CD4-positive, alpha-beta T cell treated with Interleukin-10 for 1 hour (primary cell): ENCODE data around the gene ZCCHC9.
"Not testable (repeated sequence)": the region's sequence is repeated elsewhere in the genome, so short reads cannot be mapped to it uniquely, and the experiment has no call there.

Experiments
- DNase-seq: peaks from one replicate; pipeline ENCODE4 v3.0.0-alpha.2; 2020

Gene ZCCHC9

GRCh38 chr5:81310402-81311063 lies 9.1 kb downstream of the ZCCHC9 start:
- no peak for DNase-seq

- DNase-seq, result no peak
Observed at GRCh38 chr5:81313278-81313677, 11.9 kb downstream of the ZCCHC9 start.

DNA sequence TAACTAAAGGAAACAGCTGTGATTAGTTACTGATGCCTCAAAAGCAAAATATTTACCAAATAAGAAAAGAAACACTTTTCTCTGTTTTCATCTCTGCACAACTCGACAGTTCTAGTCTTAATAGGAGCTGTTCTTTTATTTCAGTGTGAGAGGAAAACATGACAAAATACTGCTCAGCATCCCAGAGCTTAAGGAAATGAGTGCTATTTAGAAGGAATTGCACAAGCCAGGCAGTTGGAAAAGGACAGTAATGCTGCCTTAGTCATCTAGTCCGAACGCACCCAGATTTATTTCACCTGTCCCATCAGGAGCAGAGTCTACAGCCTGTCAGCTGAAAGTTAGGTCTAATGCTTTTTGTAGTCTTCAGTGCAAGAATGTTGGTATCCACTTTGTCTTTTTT lies 12.3 kb downstream of the ZCCHC9 start:
- DNase-seq, result no peak

DNA sequence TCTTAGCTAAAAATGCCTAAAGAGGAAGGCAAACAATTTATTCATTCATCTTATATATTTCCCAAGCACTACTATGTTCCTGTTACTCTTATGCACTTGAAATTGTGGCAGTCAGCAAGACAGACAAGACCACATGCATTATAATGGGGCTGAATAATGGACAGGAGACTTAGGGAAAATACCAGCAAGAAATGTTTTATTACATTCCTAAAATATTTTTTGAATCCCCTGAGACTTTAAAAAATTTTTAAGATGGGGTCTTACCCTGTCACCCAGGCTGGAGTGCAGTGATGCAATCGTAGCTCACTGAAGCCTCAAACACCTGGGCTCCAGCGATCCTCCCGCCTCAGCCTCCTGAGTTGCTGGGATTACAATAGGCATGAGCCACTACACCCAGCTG lies 13.2 kb downstream of the ZCCHC9 start:
- DNase-seq, result no peak

DNA sequence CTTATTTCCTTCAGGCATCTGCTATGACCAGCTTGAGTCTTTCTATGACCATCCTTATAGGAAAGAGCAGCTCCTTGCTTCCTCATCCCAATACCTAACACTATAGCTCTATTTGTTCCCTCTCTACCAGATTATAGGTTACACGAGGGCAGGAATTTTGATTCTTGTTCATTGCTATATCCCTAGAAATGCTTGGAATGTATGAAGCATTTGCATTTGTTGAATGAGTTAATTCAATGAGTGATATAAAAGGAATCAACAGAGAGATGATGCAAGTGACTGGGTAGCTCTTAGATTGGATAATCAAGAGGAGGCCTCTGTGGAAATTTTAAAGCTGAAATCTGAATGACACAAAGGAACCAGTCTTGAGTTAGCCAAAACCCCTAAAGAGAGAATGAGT lies 13.9 kb downstream of the ZCCHC9 start:
- no peak for DNase-seq

DNA sequence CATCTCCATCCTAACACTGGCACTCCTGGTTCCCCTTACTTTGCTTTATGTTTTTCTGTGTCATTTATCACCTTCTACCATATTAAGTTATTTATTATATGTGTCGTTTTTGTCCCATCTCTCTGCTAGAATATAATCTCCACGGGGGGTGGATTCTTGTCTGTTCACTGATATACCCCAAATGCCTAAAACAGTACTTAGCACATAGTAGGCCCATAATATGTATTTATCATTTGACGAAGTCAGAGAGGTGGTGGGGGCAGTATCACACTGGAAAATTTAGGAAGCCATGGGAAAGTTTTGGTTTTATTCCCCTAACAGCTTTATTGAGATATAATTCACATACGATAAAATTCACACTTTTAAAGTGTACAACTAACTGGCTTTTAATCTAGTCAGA lies 14.4 kb downstream of the ZCCHC9 start:
- no peak for DNase-seq

DNA sequence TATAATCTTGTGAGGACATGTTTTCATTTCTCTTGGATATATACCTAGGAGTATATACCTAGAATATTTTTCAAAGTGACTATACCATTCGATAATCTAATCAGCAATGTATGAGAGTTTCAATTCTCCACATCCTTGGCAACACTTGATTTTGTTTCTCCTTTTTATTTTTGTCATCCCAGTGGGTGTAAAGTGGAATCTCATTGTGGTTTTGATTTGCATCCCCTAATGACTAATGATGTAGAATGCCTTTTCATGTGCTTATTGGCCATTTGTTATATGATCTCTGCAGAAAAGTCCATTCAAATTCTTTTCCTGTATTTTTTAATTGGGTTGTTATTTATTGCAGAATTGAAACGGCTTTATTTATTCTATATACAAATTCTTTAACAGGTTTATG lies 15.2 kb downstream of the ZCCHC9 start:
- no peak for DNase-seq

GRCh38 chr5:81317536-81317935 lies 16.1 kb downstream of the ZCCHC9 start:
- no peak for DNase-seq

DNA sequence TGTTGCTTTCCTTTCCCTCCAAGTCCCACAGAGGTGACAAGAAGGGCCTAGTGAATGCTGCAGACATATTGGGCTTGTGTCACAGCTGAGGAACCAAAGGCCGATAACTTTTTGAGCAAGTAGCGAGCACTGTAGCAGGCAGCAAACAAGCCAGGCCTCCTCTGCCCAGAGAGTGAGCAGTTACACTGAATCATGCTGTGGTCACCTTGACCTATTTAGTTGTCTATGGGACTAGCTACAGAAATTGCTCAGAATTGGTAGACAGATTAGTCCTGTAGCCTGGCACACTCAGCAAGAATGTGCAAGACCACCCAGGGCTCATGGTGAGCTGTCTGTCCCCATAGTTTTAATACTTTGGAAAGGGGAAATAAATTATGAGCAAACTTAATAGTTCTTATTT lies 25.2 kb downstream of the ZCCHC9 start:
- DNase-seq, result no peak

- DNase-seq, result no peak
Observed at GRCh38 chr5:81334304-81335061, 33.1 kb downstream of the ZCCHC9 start.

- DNase-seq, result no peak
Observed at GRCh38 chr5:81335946-81336345, 34.6 kb downstream of the ZCCHC9 start.

DNA sequence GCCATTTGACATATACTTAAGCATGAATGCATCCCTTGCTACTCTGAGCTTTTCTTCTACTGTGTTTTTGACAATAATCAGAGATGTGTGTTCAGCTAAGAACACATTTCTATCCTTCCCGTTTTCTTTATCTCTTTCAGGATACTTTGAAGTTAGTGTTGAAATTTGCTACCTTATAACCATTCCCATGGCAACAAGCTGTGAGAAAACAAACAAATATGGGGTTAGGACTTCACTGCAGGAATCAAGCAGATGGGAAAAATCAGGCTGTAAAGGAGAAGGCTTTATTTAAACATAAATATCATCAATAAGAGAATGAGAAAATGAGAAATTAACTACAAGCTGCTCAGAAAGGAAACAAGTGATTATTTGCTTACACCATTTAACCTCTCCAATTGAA lies 35.2 kb downstream of the ZCCHC9 start:
- no peak for DNase-seq

- no peak for DNase-seq
Observed at GRCh38 chr5:81337803-81338202, 36.4 kb downstream of the ZCCHC9 start.

DNA sequence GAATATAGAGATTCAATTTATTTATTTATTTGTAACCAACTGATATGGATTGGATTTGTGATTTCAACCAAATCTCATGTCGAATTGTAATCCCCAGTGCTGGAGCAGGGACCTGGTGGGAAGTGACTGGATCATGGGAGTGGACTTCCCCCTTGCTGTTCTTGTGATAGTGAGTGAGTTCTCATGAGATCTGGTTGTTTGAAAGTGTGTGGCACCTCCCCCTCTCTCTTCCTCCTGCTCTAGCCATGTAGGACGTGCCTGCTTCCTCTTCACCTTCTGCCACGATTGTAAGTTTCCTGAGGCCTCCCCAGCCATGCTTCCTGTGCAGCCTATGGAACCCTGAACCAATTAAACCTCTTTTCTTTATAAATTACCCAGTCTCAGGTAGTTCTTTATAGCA lies 36.8 kb downstream of the ZCCHC9 start:
- DNase-seq, result not testable (repeated sequence)

GRCh38 chr5:81344736-81345135 lies 43.3 kb downstream of the ZCCHC9 start:
- no peak for DNase-seq

- DNase-seq, result no peak
Observed at GRCh38 chr5:81345411-81346003, 44.1 kb downstream of the ZCCHC9 start.

- DNase-seq, result no peak
Observed at GRCh38 chr5:81349161-81349560, 47.8 kb downstream of the ZCCHC9 start.

- no peak for DNase-seq
Observed at GRCh38 chr5:81350507-81350906, 49.1 kb downstream of the ZCCHC9 start.

DNA sequence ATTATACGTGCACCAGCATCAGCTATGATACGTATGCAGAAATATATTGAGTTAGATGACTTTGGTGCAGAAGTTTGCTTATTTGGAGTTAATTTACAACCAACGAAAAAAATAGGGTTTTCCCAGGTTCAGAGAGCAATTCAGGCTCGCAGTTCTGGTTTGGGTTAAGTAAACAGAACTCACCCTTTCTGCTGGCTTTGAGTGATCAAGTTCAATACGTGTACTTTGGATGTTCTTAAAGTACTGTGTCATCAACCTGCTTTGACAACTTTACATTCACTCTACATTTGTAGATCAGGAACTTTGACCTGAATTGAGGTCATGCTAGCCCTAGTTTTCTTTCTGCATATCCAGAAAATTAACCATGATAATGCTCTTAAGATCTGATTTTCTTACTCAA lies 51.8 kb downstream of the ZCCHC9 start:
- DNase-seq, result no peak

GRCh38 chr5:81354093-81354492 lies 52.7 kb downstream of the ZCCHC9 start:
- no peak for DNase-seq

DNA sequence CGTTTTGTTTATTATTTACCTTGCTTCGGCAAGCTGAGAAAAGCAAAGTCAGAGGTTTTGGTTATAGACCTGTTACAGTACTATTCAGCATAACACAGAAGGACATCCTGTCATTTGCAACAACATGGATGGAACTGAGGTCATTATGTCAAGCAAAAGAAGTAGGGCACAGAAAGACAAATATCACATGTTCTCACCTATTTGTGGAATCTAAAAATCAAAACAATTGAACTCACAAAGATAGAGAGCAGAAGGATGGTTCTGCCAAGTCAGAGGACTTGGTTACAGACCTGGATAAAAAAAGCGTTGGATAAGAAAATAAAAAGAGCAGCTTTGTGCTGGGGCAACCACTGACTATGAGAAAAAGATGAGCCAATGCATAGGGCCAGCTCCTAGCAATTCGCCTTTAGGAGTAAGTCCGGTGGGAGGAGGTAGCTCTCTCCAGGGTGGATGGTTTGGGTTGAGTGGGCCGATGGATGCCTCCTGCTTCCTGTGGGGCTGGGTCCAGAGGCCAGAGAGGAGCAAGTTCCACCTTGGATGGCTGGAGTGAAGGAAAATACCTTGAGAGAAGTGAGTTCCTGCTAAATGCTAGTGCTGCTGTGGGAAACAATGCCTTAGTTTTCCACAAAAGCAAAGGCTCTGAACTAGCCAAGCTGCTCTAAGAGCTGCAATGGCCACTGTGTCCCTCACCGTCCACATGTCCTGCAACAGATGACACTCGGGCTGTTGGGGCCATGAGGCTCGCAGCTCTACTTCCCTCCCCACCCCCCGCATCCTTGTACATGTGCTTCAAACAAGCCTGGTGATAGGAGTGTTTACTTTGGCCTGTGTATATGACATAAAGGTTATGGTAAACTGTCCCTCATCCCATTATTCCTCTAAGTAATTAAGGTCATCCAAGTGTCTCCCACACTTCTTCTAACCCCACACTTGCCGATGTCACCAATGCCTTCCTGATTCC lies 54.2 kb downstream of the ZCCHC9 start:
- DNase-seq, result no peak

GRCh38 chr5:81359108-81359507 lies 57.7 kb downstream of the ZCCHC9 start:
- DNase-seq, result no peak

DNA sequence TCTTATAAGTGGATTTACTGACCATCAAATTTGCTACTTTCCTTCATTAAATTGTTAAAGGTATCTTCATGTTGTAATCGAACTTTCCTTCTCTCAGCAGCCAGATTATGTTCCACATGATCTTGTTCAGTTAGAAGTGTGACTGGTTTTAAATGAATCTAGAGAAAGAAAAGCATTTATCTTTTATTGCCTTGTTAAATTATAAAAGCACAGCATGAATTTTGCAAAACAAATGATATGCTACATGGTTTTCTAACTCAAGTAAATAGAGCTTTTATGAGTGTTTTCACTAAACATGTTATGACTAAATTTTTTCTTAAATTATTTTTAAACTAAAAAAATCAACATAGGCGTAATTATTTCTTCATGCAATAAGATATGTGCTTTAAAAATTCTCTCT lies 58.5 kb downstream of the ZCCHC9 start:
- DNase-seq, result no peak
